Measurements from ENCODE around the gene TNK2. TPM values are rescaled to one million over a fixed set of nuclear protein-coding genes. Genes with fewer than 3 reads are reported as not detected.
"Not testable (repeated sequence)": the region's sequence is repeated elsewhere in the genome, so short reads cannot be mapped to it uniquely, and the experiment has no call there.

The TNK2 gene
- total RNA-seq, 4 donors from 2014 or later: 40.5 to 54.0 (median 49.3) TPM

GRCh38 chr3:195828762-195829161 lies 79.6 kb downstream of the TNK2 start:
- no peak for DNase-seq
- intact Hi-C loops (cut with DNase I; ENCODE audit: low total_unique reads) (no loop called here), in situ Hi-C loops (cut with MboI; ENCODE audit: low sequenced_read_pairs in 4 of 4) (loop anchor here in 3 of 4 donors (25.0 kb wide), 3 partner anchors 216 to 266 kb away; partner anchors contain the start of gene APOD (in 1 of the 3))
- H3K27me3 ChIP-seq: no peaks in the 10 kb centered on the region
- no peak for ATAC-seq
- H3K36me3 ChIP-seq: no peaks in the 10 kb centered on the region
- no peak overlapping the region for H3K4me3 ChIP-seq
- no peaks in the 10 kb centered on the region for H3K4me1 ChIP-seq
- no peak overlapping the region for H3K27ac ChIP-seq
- no peaks in the 10 kb centered on the region for H3K9me3 ChIP-seq
- TF ChIP-seq POLR2A (IDR thresholded peaks at IDR 0.05) (no peak), CTCF (IDR thresholded peaks at IDR 0.05 in 4 of 5, conservative IDR thresholded peaks at IDR 0.05 in 1 of 5) (no peak)

GRCh38 chr3:195825857-195826804 lies 82.2 kb downstream of the TNK2 start:
- in situ Hi-C loops (cut with MboI; ENCODE audit: low sequenced_read_pairs in 4 of 4): loop anchor here in 3 of 4 donors (25.0 kb wide), 3 partner anchors 214 to 264 kb away; partner anchors contain the start of gene APOD (in 1 of the 3)
- intact Hi-C loops (cut with DNase I; ENCODE audit: low total_unique reads): no loop called here
- no peak for ATAC-seq

GRCh38 chr3:195825191-195825588 lies 83.2 kb downstream of the TNK2 start:
- no peak overlapping the region for H3K27ac ChIP-seq
- H3K9me3 ChIP-seq: no peaks in the 10 kb centered on the region
- H3K4me1 ChIP-seq: peaks cover 0 to 3% of the 10 kb centered on the region in 2 donors
- ATAC-seq (no peak), DNase-seq (no peak)
- intact Hi-C loops (cut with DNase I; ENCODE audit: low total_unique reads) (no loop called here), in situ Hi-C loops (cut with MboI; ENCODE audit: low sequenced_read_pairs in 4 of 4) (loop anchor here in 3 of 4 donors (25.0 kb wide), 3 partner anchors 213 to 263 kb away; partner anchors contain the start of gene APOD (in 1 of the 3))
- TF ChIP-seq POLR2A (IDR thresholded peaks at IDR 0.05): no peak
- TF ChIP-seq CTCF (IDR thresholded peaks at IDR 0.05 in 4 of 5, conservative IDR thresholded peaks at IDR 0.05 in 1 of 5): no peak
- H3K4me3 ChIP-seq: no peak overlapping the region
- H3K27me3 ChIP-seq: peaks cover 0 to 5% (median 0%) of the 10 kb centered on the region in 3 donors
- no peaks in the 10 kb centered on the region for H3K36me3 ChIP-seq

More at GRCh38 chr3:195825857-195826804, 82.2 kb downstream of the TNK2 start:
- Histone ChIP-seq H3K27ac (no peak overlapping the region), H3K36me3 (no peaks in the 10 kb centered on the region), H3K4me1 (peaks cover 0 to 3% of the 10 kb centered on the region in 2 donors), H3K27me3 (peaks cover 0 to 3% (median 0%) of the 10 kb centered on the region in 3 donors), H3K4me3 (no peak overlapping the region), H3K9me3 (no peaks in the 10 kb centered on the region)
- TF ChIP-seq POLR2A (IDR thresholded peaks at IDR 0.05): no peak
- no peak for TF ChIP-seq CTCF (IDR thresholded peaks at IDR 0.05 in 4 of 5, conservative IDR thresholded peaks at IDR 0.05 in 1 of 5)
- no peak for DNase-seq

GRCh38 chr3:195824425-195825190 lies 83.7 kb downstream of the TNK2 start:
- H3K27me3 ChIP-seq; H3K27ac ChIP-seq; H3K36me3 ChIP-seq; ATAC-seq; H3K9me3 ChIP-seq; DNase-seq; H3K4me1 ChIP-seq; H3K4me3 ChIP-seq; intact Hi-C loops (cut with DNase I; ENCODE audit: low total_unique reads): not testable (repeated sequence)
- in situ Hi-C loops (cut with MboI; ENCODE audit: low sequenced_read_pairs in 4 of 4): loop anchor here in 3 of 4 donors (25.0 kb wide), 3 partner anchors 212 to 262 kb away; partner anchors contain the start of gene APOD (in 1 of the 3)

Data from gastrocnemius medialis (tissue), 4 donors.